Caco-2 (cell line): ENCODE results near the gene EPHA10. TPM values are rescaled to one million over a fixed set of nuclear protein-coding genes. Genes with fewer than 3 reads are reported as not detected.

Experiments used
- BruUV-seq: library from RNA; stranded (reverse); fragments of 400-500 nt; replicated peaks from 2 replicates; lab custom pipeline; 2021; lab: Mats Ljungman, UMichigan
- CTCF ChIA-PET: fragments of 300-600 bp; sonication (Branson Sonifier 250); formaldehyde crosslinking; loops from one replicate; lab custom pipeline; 2022; ENCODE audit warnings: antibody characterized with exemption; lab: Charles Lee
- POLR2A ChIA-PET: fragments of 300-600 bp; sonication (Branson Sonifier 250); formaldehyde crosslinking; loops from one replicate; lab custom pipeline; 2022; ENCODE audit warnings: antibody characterized with exemption; lab: Charles Lee
- DNase-seq, 2 experiments: peaks; one replicate each; pipeline versions ENCODE4 v3.0.0 to v3.0.0-alpha.2; 2020 to 2022
- H3K27me3 ChIP-seq: replicated peaks from 2 replicates; pipeline ENCODE4 v1.6.0; 2011; ENCODE audit warnings: low read length; ENCODE audit not compliant: control insufficient read depth, insufficient read depth
- H3K36me3 ChIP-seq: 2 replicates; pipeline ENCODE4 v1.5.1; 2011; ENCODE audit warnings: low read length; ENCODE audit not compliant: control insufficient read depth, insufficient read depth
- H3K4me1 ChIP-seq: fragments of 250-450 bp; sonication (Bioruptor Pico); 2 replicates; pipeline ENCODE4 v1.5.1; 2020; ENCODE audit warnings: mild to moderate bottlenecking
- H3K4me3 ChIP-seq: 2 replicates; pipeline ENCODE4 v1.5.1; 2011; ENCODE audit warnings: low read depth, mild to moderate bottlenecking, control low read depth, low read length
- H3K9me3 ChIP-seq: fragments of 250-450 bp; sonication (Bioruptor Pico); 2 replicates; pipeline ENCODE4 v1.5.1; 2020; ENCODE audit warnings: mild to moderate bottlenecking, moderate library complexity
- H3K27ac Mint-ChIP-seq: one replicate; pipeline ENCODE4 v1.8.0; 2022; ENCODE audit warnings: mixed read lengths; ENCODE audit not compliant: unreplicated experiment
- H3K27me3 Mint-ChIP-seq: one replicate; pipeline ENCODE4 v1.8.0; 2022; ENCODE audit warnings: mixed read lengths; ENCODE audit not compliant: insufficient read depth, unreplicated experiment
- H3K36me3 Mint-ChIP-seq: one replicate; pipeline ENCODE4 v1.8.0; 2022; ENCODE audit warnings: mild to moderate bottlenecking, mixed read lengths; ENCODE audit not compliant: insufficient read depth, unreplicated experiment
- H3K4me1 Mint-ChIP-seq: one replicate; pipeline ENCODE4 v1.8.0; 2022; ENCODE audit warnings: low read depth, mixed read lengths; ENCODE audit not compliant: unreplicated experiment
- H3K4me3 Mint-ChIP-seq: one replicate; pipeline ENCODE4 v1.8.0; 2022; ENCODE audit warnings: mild to moderate bottlenecking, moderate library complexity, mixed read lengths; ENCODE audit not compliant: unreplicated experiment
- H3K9me3 Mint-ChIP-seq: one replicate; pipeline ENCODE4 v1.8.0; 2022; ENCODE audit warnings: mixed read lengths; ENCODE audit not compliant: unreplicated experiment
- CTCF ChIP-seq, 2 experiments: fragments of 200-600 bp in 1 of 2; IDR thresholded peaks; 1 replicate in 1 of 2; 2 replicates in 1 of 2; pipeline versions ENCODE4 v1.5.1 to v1.8.0; 2011 to 2022; ENCODE audit warnings: antibody characterized with exemption in 1 of 2, control low read depth in 1 of 2, inconsistent platforms in 1 of 2, low read depth in 1 of 2, low read length in 1 of 2, mild to moderate bottlenecking in 1 of 2, moderate library complexity in 1 of 2; ENCODE audit not compliant: insufficient read depth in 1 of 2, severe bottlenecking in 1 of 2, unreplicated experiment in 1 of 2
- intact Hi-C: fragments of 100-400 bp; cut with micrococcal nuclease; formaldehyde crosslinking; loops from one replicate; pipeline ENCODE4 v1.10.0; 2022; ENCODE audit not compliant: unreplicated experiment
- total RNA-seq: library from RNA; stranded (reverse); gene quantifications from 2 replicates; pipeline ENCODE4 v1.2.3, GENCODE V29; 2022

EPHA10 gene
- total RNA-seq, 1 experiment from 2014 or later = 2.8 TPM

DNA sequence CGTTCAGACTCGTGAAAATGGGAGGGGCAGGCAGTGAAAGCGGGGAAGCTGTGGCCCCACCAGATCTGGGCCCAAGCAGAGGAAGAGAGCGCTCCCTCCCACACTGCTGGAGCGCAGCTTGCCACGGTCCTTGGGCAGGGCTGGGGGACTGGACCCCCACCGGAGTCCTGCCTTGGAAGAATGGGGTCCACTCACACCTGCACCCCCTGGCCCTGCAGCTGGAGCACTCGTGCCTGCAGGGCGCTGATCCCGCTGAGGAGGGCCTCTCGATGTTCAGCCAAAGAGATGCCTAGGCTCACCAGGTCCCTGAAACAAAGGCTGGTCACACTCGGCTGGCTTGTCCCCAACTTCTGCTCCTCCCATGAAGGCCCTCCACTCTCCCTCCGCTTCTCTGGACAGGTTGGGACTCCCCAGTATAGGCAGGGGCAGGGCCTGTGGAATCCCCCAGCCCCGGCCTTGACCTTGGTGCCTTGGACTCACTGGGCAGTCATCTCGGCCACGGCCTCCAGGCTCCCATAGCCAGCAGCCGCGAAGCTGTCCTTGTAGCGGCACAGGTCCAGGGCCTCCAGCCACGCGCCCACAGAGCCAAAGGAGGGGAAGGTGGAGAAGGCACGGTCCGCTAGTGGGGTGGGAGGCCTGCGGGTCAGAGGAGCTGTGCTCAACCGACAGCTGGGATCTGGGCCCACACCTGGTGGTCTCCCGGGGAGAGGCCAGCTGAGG lies 46.6 kb downstream of the EPHA10 start:
- no peak for TF ChIP-seq CTCF (IDR thresholded peaks at IDR 0.05; ENCODE audit: insufficient read depth in 1 of 2, low read depth in 1 of 2, low read length in 1 of 2, severe bottlenecking in 1 of 2, unreplicated experiment in 1 of 2)
- Histone ChIP-seq H3K27me3 (no peaks in the 10 kb centered on the region), H3K4me3 (no peak overlapping the region), H3K4me1 (no peaks in the 10 kb centered on the region), H3K36me3 (no peaks in the 10 kb centered on the region), H3K9me3 (no peaks in the 10 kb centered on the region)
- no peak for DNase-seq
- H3K36me3 Mint-ChIP-seq = no peaks in the 10 kb centered on the region
- ChIA-PET POLR2A (no interaction called here), CTCF (no interaction called here)
- no peak overlapping the region for H3K4me3 Mint-ChIP-seq
- no peak overlapping the region for H3K27ac Mint-ChIP-seq
- intact Hi-C loops = no loop called here
- H3K9me3 Mint-ChIP-seq = no peaks in the 10 kb centered on the region
- H3K27me3 Mint-ChIP-seq = no peaks in the 10 kb centered on the region
- no peaks in the 10 kb centered on the region for H3K4me1 Mint-ChIP-seq
- BruUV-seq = no TSS peak

DNA sequence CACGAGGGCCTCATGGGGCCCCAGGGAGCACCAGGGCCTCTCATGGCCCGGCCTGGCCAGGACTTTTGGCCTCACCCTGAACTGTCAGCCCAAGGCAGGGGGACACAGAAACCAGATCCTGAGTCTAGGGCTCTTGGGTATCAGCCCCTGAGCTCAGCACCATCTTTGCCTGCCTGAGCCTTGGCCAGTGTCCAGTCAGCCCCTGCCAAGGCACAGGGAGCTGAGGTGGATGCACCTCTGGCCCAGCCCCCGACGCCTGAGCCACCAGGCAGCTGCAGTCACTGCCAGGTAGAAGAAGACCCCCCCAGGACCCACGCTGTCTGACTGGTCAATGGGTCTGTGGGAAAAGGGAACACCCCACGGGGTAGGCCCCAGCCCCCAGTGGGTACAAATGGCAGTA lies 47.3 kb downstream of the EPHA10 start:
- no peaks in the 10 kb centered on the region for H3K4me1 ChIP-seq
- intact Hi-C loops = no loop called here
- no peaks in the 10 kb centered on the region for H3K27me3 ChIP-seq
- no peaks in the 10 kb centered on the region for H3K27me3 Mint-ChIP-seq
- POLR2A ChIA-PET = no interaction called here
- H3K9me3 Mint-ChIP-seq = no peaks in the 10 kb centered on the region
- no TSS peak for BruUV-seq
- H3K9me3 ChIP-seq = no peaks in the 10 kb centered on the region
- TF ChIP-seq CTCF (IDR thresholded peaks at IDR 0.05; ENCODE audit: insufficient read depth in 1 of 2, low read depth in 1 of 2, low read length in 1 of 2, severe bottlenecking in 1 of 2, unreplicated experiment in 1 of 2) = no peak
- no peaks in the 10 kb centered on the region for H3K4me1 Mint-ChIP-seq
- H3K36me3 Mint-ChIP-seq = no peaks in the 10 kb centered on the region
- H3K4me3 ChIP-seq = no peak overlapping the region
- no peak overlapping the region for H3K4me3 Mint-ChIP-seq
- no peak overlapping the region for H3K27ac Mint-ChIP-seq
- no peak for DNase-seq
- no peaks in the 10 kb centered on the region for H3K36me3 ChIP-seq
- CTCF ChIA-PET = no interaction called here

GRCh38 chr1:37716321-37716720 lies 48.6 kb downstream of the EPHA10 start:
- H3K27ac Mint-ChIP-seq = no peak overlapping the region
- TF ChIP-seq CTCF (IDR thresholded peaks at IDR 0.05; ENCODE audit: insufficient read depth in 1 of 2, low read depth in 1 of 2, low read length in 1 of 2, severe bottlenecking in 1 of 2, unreplicated experiment in 1 of 2) = no peak
- no peaks in the 10 kb centered on the region for H3K27me3 Mint-ChIP-seq
- no peak overlapping the region for H3K4me3 Mint-ChIP-seq
- ChIA-PET CTCF (no interaction called here), POLR2A (no interaction called here)
- Histone ChIP-seq H3K36me3 (no peaks in the 10 kb centered on the region), H3K9me3 (no peaks in the 10 kb centered on the region), H3K4me1 (no peaks in the 10 kb centered on the region), H3K4me3 (no peak overlapping the region), H3K27me3 (no peaks in the 10 kb centered on the region)
- H3K4me1 Mint-ChIP-seq = no peaks in the 10 kb centered on the region
- DNase-seq = no peak
- H3K36me3 Mint-ChIP-seq = no peaks in the 10 kb centered on the region
- intact Hi-C loops = no loop called here
- H3K9me3 Mint-ChIP-seq = no peaks in the 10 kb centered on the region
- no TSS peak for BruUV-seq
